Pancreas (tissue), 10 donors: ENCODE measurements around the gene CT47A1. TPM values are rescaled to one million over a fixed set of nuclear protein-coding genes. Genes with fewer than 3 reads are reported as not detected.
"Not testable (repeated sequence)": the region's sequence is repeated elsewhere in the genome, so short reads cannot be mapped to it uniquely, and the experiment has no call there.

ENCODE experiments used
- ATAC-seq, 4 donors: fragments of 200-7000 bp; cut with Tn5 transposase; one replicate each; pipeline versions ENCODE4 v1.8.0 to v1.9.1; 2020; ENCODE audit warnings: mild to moderate bottlenecking in 4 of 4, moderate library complexity in 4 of 4
- DNase-seq, 6 donors: peaks; one replicate each; pipeline ENCODE4 v3.0.0-alpha.2; 2020
- FAIRE-seq: peaks from 2 replicates; lab custom pipeline; 2012; peaks lifted over from hg19 to GRCh38; lab: Jason Lieb, UNC
- H3K27ac ChIP-seq, 4 donors: fragments of 200-600 bp; sonication (generic); 1 replicate in 3 of 4; 2 replicates in 1 of 4; pipeline versions ENCODE4 v1.5.0 to v1.8.0; 2020
- H3K27me3 ChIP-seq, 4 donors: fragments of 200-600 bp; one replicate each; pipeline ENCODE4 v1.8.0; 2021
- H3K36me3 ChIP-seq, 3 donors: fragments of 200-600 bp; sonication (generic) in 1 of 3; one replicate each; pipeline versions ENCODE4 v1.5.0 to v1.8.0; 2020 to 2021
- H3K4me1 ChIP-seq, 3 donors: fragments of 200-600 bp; one replicate each; pipeline ENCODE4 v1.8.0; 2021
- H3K4me3 ChIP-seq, 4 donors: fragments of 200-600 bp; sonication (generic) in 2 of 4; one replicate each; pipeline versions ENCODE4 v1.5.0 to v1.8.0; 2020 to 2021
- H3K9me3 ChIP-seq, 4 donors: fragments of 200-600 bp; one replicate each; pipeline ENCODE4 v1.8.0; 2021
- CTCF ChIP-seq, 4 donors: fragments of 200-600 bp; sonication (generic) in 3 of 4; IDR thresholded peaks; one replicate each; pipeline versions ENCODE4 v1.5.0 to v1.8.0; 2021; ENCODE audit warnings: antibody characterized with exemption in 4 of 4
- WGBS, 2 donors: extraction: QIAGEN DNeasy Blood & Tissue Kit; methylation state at CpG; one replicate each; pipeline ENCODE4 v1.1.7; 2013; 5-methylcytosine and 5-hydroxymethylcytosine counted together
- intact Hi-C, 3 donors: fragments of 100-400 bp; cut with DNase I; formaldehyde crosslinking; loops; one replicate each; pipeline versions ENCODE4 v1.11.1 to v1.14.2; 2022
- polyA plus RNA-seq, 2 donors: library from polyadenylated mRNA; stranded (reverse); fragments of 200-250 nt; gene quantifications; one replicate each; pipeline ENCODE4 v1.2.3, GENCODE V29; 2013
- total RNA-seq, 6 donors: library from RNA; stranded (reverse); fragmentation: NEBNext Ultra II Directional in 4 of 6; extraction: Animal tissue kit (Norgen Biotek cat#: 25700) in 4 of 6; gene quantifications; one replicate each; pipeline versions ENCODE4 v1.2.1 to v1.2.4, GENCODE V29; 2021 to 2023
- donor health status: healthy with polysubstance abuse.
- donor health status: DM: no; HTN: no; CAD: no; lungs with moderate emphysema.
- donor health status: DM: no; HTN: no; CAD: no.
- donor health status: control.
- donor health status: control.
- donor health status: Bipolar disorder and iron deficiency.
- donor health status: DM: yes; HTN: yes; CAD: no.
- donor health status: DM: no; HTN: no; CAD: no.
- donor health status: DM: no; HTN: no; CAD: no.
- donor health status: DM: yes; HTN: yes; CAD: no.

CT47A1 gene
- total and polyA plus RNA-seq, 8 donors, result not detected

- no peaks in the 10 kb centered on the region for H3K36me3 ChIP-seq
- DNase-seq, result no peak
- WGBS, 2 donors, result 23 to 30% methylated on average over 4 of the region's 4 CpGs
- no peak for ATAC-seq
- peaks cover 0 to 5% (median 0%) of the 10 kb centered on the region in 4 donors for H3K27me3 ChIP-seq
- H3K4me1 ChIP-seq, result no peaks in the 10 kb centered on the region
- H3K4me3 ChIP-seq, result no peak overlapping the region
- H3K27ac ChIP-seq, result no peak overlapping the region
- FAIRE-seq, result no peak
- no peak for TF ChIP-seq CTCF (IDR thresholded peaks at IDR 0.05)
- intact Hi-C loops, result no loop called here
- H3K9me3 ChIP-seq, result no peaks in the 10 kb centered on the region
Measured at GRCh38 chrX:121000589-121000988, 15.0 kb upstream of the CT47A1 start.

- Histone ChIP-seq H3K9me3 (no peaks in the 10 kb centered on the region), H3K4me1 (no peaks in the 10 kb centered on the region), H3K4me3 (no peak overlapping the region), H3K27ac (no peak overlapping the region), H3K36me3 (no peaks in the 10 kb centered on the region), H3K27me3 (peaks cover 0 to 5% (median 0%) of the 10 kb centered on the region in 4 donors)
- WGBS, 2 donors, result 75 to 81% methylated on average over 3 of the region's 3 CpGs
- FAIRE-seq (peak; percentile 88), ATAC-seq (no peak), DNase-seq (no peak)
- no peak for TF ChIP-seq CTCF (IDR thresholded peaks at IDR 0.05)
- intact Hi-C loops, result no loop called here
Measured at GRCh38 chrX:120999413-120999812, 13.9 kb upstream of the CT47A1 start.

GRCh38 chrX:120956500-120956899 lies 29.1 kb downstream of the CT47A1 start, which contains the start of gene CT47A7:
Gene CT47A7, minus strand, starts transcription at chrX:120956600. Its CDS starts 255 bp downstream, at chrX:120956345.
- H3K4me1 ChIP-seq, intact Hi-C loops, DNase-seq, H3K9me3 ChIP-seq, H3K36me3 ChIP-seq, ATAC-seq, H3K4me3 ChIP-seq, H3K27ac ChIP-seq, FAIRE-seq, H3K27me3 ChIP-seq: not testable (repeated sequence)
- WGBS, 2 donors, result no CpG with 5 or more reads among the region's 7 CpGs

Other genes starting within 250 kb of the CT47A1 start
- not detected for gene CT47B1, start 109.9 kb downstream of the CT47A1 start, total RNA-seq
- gene CT47B1, start 109.9 kb downstream of the CT47A1 start, polyA plus RNA-seq, result not detected
- not detected for gene CT47A11, start 48.6 kb downstream of the CT47A1 start, total RNA-seq
- not detected for gene CT47A11, start 48.6 kb downstream of the CT47A1 start, polyA plus RNA-seq
- gene CT47A10, start 43.7 kb downstream of the CT47A1 start, total RNA-seq, result not detected
- not detected for gene CT47A10, start 43.7 kb downstream of the CT47A1 start, polyA plus RNA-seq
- not detected for gene CT47A9, start 38.9 kb downstream of the CT47A1 start, total RNA-seq
- not detected for gene CT47A9, start 38.9 kb downstream of the CT47A1 start, polyA plus RNA-seq
- gene CT47A8, start 34.0 kb downstream of the CT47A1 start, total RNA-seq, result not detected
- not detected for gene CT47A8, start 34.0 kb downstream of the CT47A1 start, polyA plus RNA-seq
- gene CT47A7, start 29.2 kb downstream of the CT47A1 start, total RNA-seq, result not detected
- gene CT47A7, start 29.2 kb downstream of the CT47A1 start, polyA plus RNA-seq, result not detected
- gene CT47A6, start 24.3 kb downstream of the CT47A1 start, total RNA-seq, result not detected
- gene CT47A6, start 24.3 kb downstream of the CT47A1 start, polyA plus RNA-seq, result not detected
- gene CT47A5, start 19.4 kb downstream of the CT47A1 start, total RNA-seq, result not detected
- gene CT47A5, start 19.4 kb downstream of the CT47A1 start, polyA plus RNA-seq, result not detected
- gene CT47A4, start 14.6 kb downstream of the CT47A1 start, total RNA-seq, result not detected
- not detected for gene CT47A4, start 14.6 kb downstream of the CT47A1 start, polyA plus RNA-seq
- not detected for gene CT47A3, start 9.7 kb downstream of the CT47A1 start, total RNA-seq
- gene CT47A3, start 9.7 kb downstream of the CT47A1 start, polyA plus RNA-seq, result not detected
- not detected for gene CT47A2, start 4.8 kb downstream of the CT47A1 start, total RNA-seq
- not detected for gene CT47A2, start 4.8 kb downstream of the CT47A1 start, polyA plus RNA-seq
- 1 to 10 TPM in 5 of 6 donors, under 1 TPM in 1; 0.87 to 2.7 (median 1.3) TPM for gene GLUD2, start 61.9 kb upstream of the CT47A1 start, total RNA-seq
- gene GLUD2, start 61.9 kb upstream of the CT47A1 start, polyA plus RNA-seq, result under 1 TPM; 0.42 to 0.73 TPM